Activated CD4-positive, alpha-beta T cell treated with anti-CD3 and anti-CD28 coated beads, Interleukin-2, Interleukin-6, amounts not matched to agents 100 ng/mL and 50 ng/mL, durations not matched to agents 16 hours and 8 hours (primary cell): ENCODE measurements around the gene SMIM41.

Source experiments
- DNase-seq: peaks from one replicate; pipeline ENCODE4 v3.0.0-alpha.2; 2020

Gene SMIM41

GRCh38 chr12:52149651-52150241, 70.2 kb downstream of the SMIM41 start:
- no peak for DNase-seq

- no peak for DNase-seq
These were observed 71.8 kb downstream of the SMIM41 start for GRCh38 chr12:52151153-52151836.

GRCh38 chr12:52151837-52152783, 72.6 kb downstream of the SMIM41 start:
- DNase-seq = peak; percentile 69

GRCh38 chr12:52152905-52153317, 73.4 kb downstream of the SMIM41 start:
- no peak for DNase-seq

- DNase-seq = no peak
These were observed 75.8 kb downstream of the SMIM41 start for GRCh38 chr12:52155048-52155868.

GRCh38 chr12:52156311-52156710, 76.8 kb downstream of the SMIM41 start:
- DNase-seq = no peak

GRCh38 chr12:52156757-52157565, 77.5 kb downstream of the SMIM41 start:
- peak; percentile 81 for DNase-seq

GRCh38 chr12:52157566-52158150, 78.2 kb downstream of the SMIM41 start:
- DNase-seq = no peak
